HCT116 (cell line): Measurements from ENCODE around the gene ZNF48. TPM values are rescaled to one million over a fixed set of nuclear protein-coding genes. Genes with fewer than 3 reads are reported as not detected.

Source experiments
- ATAC-seq: fragments of 200-7000 bp; cut with Tn5 transposase; 2 replicates; pipeline ENCODE4 v1.9.1; 2020; ENCODE audit warnings: mild to moderate bottlenecking, moderate library complexity
- BruUV-seq: library from RNA; stranded (reverse); fragments of 400-500 nt; replicated peaks from 2 replicates; lab custom pipeline; 2021; lab: Mats Ljungman, UMichigan
- CTCF ChIA-PET: fragments of 300-600 bp; sonication (Branson Sonifier 250); formaldehyde crosslinking; loops from one replicate; lab custom pipeline; 2021; ENCODE audit warnings: antibody characterized with exemption; lab: Charles Lee
- POLR2A ChIA-PET: fragments of 300-600, 350-600 bp; sonication (Branson Sonifier 250); formaldehyde crosslinking; loops from one replicate; lab custom pipeline; 2021; ENCODE audit warnings: antibody characterized with exemption; lab: Charles Lee
- RAD21 ChIA-PET, 2 experiments: fragments of 300-600 bp; sonication (Branson Sonifier 250); formaldehyde crosslinking; loops; one replicate each; lab custom pipeline; 2023; ENCODE audit warnings: low total read pairs in 2 of 2; ENCODE audit not compliant: uncharacterized antibody in 2 of 2, unreplicated experiment in 2 of 2, low non-redundant PET in 1 of 2; lab: Charles Lee
- DNase-seq: peaks from one replicate; pipeline ENCODE4 v3.0.0-alpha.2; 2010; ENCODE audit warnings: low read depth, low spot score
- H2AFZ ChIP-seq: fragments of 200-600 bp; shearing (Covaris generic), sonication (generic); 2 replicates; pipeline ENCODE4 v1.6.1; 2017; ENCODE audit warnings: low read depth, mixed run types, mixed read lengths, antibody characterized with exemption, low read length; ENCODE audit not compliant: poor library complexity, severe bottlenecking
- H3K27ac ChIP-seq: 2 replicates; pipeline ENCODE4 v1.5.1; 2012; ENCODE audit warnings: low read depth, low read length
- H3K27me3 ChIP-seq: fragments of 200-600 bp; sonication (generic); 2 replicates; pipeline ENCODE4 v1.6.1; 2016; ENCODE audit warnings: mixed run types, low read length, mixed read lengths; ENCODE audit not compliant: insufficient read depth
- H3K36me3 ChIP-seq, 2 experiments: fragments of 200-500 bp in 1 of 2; fragments of 200-600 bp in 1 of 2; sonication (Bioruptor generic) in 1 of 2; sonication (generic) in 1 of 2; 2 replicates each; pipeline versions ENCODE4 v1.5.1 to v1.6.1; 2014 to 2016; ENCODE audit warnings: low read length in 2 of 2, inconsistent platforms in 1 of 2, mixed read lengths in 1 of 2, mixed run types in 1 of 2; ENCODE audit not compliant: insufficient read depth in 2 of 2, control insufficient read depth in 1 of 2
- H3K4me1 ChIP-seq, 2 experiments: fragments of 200-600 bp in 1 of 2; sonication (generic) in 1 of 2; 2 replicates each; pipeline versions ENCODE4 v1.5.1 to v1.6.1; 2012 to 2017; ENCODE audit warnings: low read length in 2 of 2, inconsistent platforms in 1 of 2, mild to moderate bottlenecking in 1 of 2, mixed read lengths in 1 of 2, mixed run types in 1 of 2, moderate library complexity in 1 of 2; ENCODE audit not compliant: insufficient read depth in 2 of 2, control insufficient read depth in 1 of 2
- H3K4me2 ChIP-seq: fragments of 200-600 bp; sonication (generic); 2 replicates; pipeline ENCODE4 v1.6.1; 2017; ENCODE audit warnings: mixed run types, low read length, mixed read lengths
- H3K4me3 ChIP-seq, 2 experiments: fragments of 200-600 bp in 1 of 2; sonication (generic) in 1 of 2; replicated peaks in 1 of 2; 2 replicates each; pipeline ENCODE4 v1.5.1; 2011 to 2016; ENCODE audit warnings: low read length in 2 of 2, control low read depth in 1 of 2, low read depth in 1 of 2, mild to moderate bottlenecking in 1 of 2, mixed read lengths in 1 of 2, mixed run types in 1 of 2
- H3K79me2 ChIP-seq: fragments of 200-600 bp; sonication (generic); 2 replicates; pipeline ENCODE4 v1.6.1; 2017; ENCODE audit warnings: mild to moderate bottlenecking, mixed run types, low read length, moderate library complexity, mixed read lengths; ENCODE audit not compliant: insufficient read depth
- H3K9ac ChIP-seq: fragments of 200-600 bp; sonication (generic); 2 replicates; pipeline ENCODE4 v1.6.1; 2016; ENCODE audit warnings: low read length, mixed read lengths
- H3K9me2 ChIP-seq: fragments of 200-600 bp; sonication (generic), shearing (Covaris generic); 2 replicates; pipeline ENCODE4 v1.6.1; 2017; ENCODE audit warnings: mixed run types, mild to moderate bottlenecking, moderate library complexity; ENCODE audit not compliant: insufficient read depth
- H3K9me3 ChIP-seq, 2 experiments: fragments of 200-500 bp in 1 of 2; fragments of 200-600 bp in 1 of 2; sonication (Bioruptor generic) in 1 of 2; sonication (generic) in 1 of 2; 2 replicates each; pipeline ENCODE4 v1.6.1; 2014 to 2017; ENCODE audit warnings: low read length in 2 of 2, mixed read lengths in 2 of 2, inconsistent platforms in 1 of 2, low read depth in 1 of 2, mild to moderate bottlenecking in 1 of 2, mixed run types in 1 of 2, moderate library complexity in 1 of 2; ENCODE audit not compliant: control insufficient read depth in 1 of 2, insufficient read depth in 1 of 2
- H4K20me1 ChIP-seq: fragments of 200-600 bp; sonication (generic), shearing (Covaris generic); 2 replicates; pipeline ENCODE4 v1.6.1; 2017; ENCODE audit warnings: mixed run types, mild to moderate bottlenecking, moderate library complexity; ENCODE audit not compliant: insufficient read depth
- ATF3 ChIP-seq: IDR thresholded peaks from 2 replicates; pipeline ENCODE4 v1.6.1; 2012
- CBX3 ChIP-seq: IDR thresholded peaks from 2 replicates; pipeline ENCODE4 v1.6.1; 2012; ENCODE audit warnings: low read depth
- CTCF ChIP-seq, 3 experiments: fragments of 200-600 bp in 1 of 3; sonication (generic) in 1 of 3; IDR thresholded peaks in 2 of 3; conservative IDR thresholded peaks in 1 of 3; 2 replicates each; pipeline ENCODE4 v1.5.1; 2012 to 2017; ENCODE audit warnings: low read depth in 2 of 3, low read length in 2 of 3, antibody characterized with exemption in 1 of 3, borderline replicate concordance in 1 of 3, control low read depth in 1 of 3, mild to moderate bottlenecking in 1 of 3, mixed read lengths in 1 of 3, mixed run types in 1 of 3, moderate library complexity in 1 of 3; ENCODE audit not compliant: insufficient read depth in 1 of 3
- EGR1 ChIP-seq: IDR thresholded peaks from 2 replicates; pipeline ENCODE4 v1.6.1; 2012; ENCODE audit warnings: low read depth
- ELF1 ChIP-seq: IDR thresholded peaks from 2 replicates; pipeline ENCODE4 v1.6.1; 2012; ENCODE audit warnings: low read depth, borderline replicate concordance
- MAX ChIP-seq: IDR thresholded peaks from 2 replicates; pipeline ENCODE4 v1.6.1; 2012
- REST ChIP-seq: IDR thresholded peaks from 2 replicates; pipeline ENCODE4 v1.6.1; 2012; ENCODE audit warnings: low read depth
- SIN3A ChIP-seq: IDR thresholded peaks from 2 replicates; pipeline ENCODE4 v1.6.1; 2012; ENCODE audit warnings: low read depth
- SP1 ChIP-seq: IDR thresholded peaks from 2 replicates; pipeline ENCODE4 v1.6.1; 2012; ENCODE audit warnings: low read depth
- SRF ChIP-seq: IDR thresholded peaks from 2 replicates; pipeline ENCODE4 v1.6.1; 2012; ENCODE audit warnings: low read depth
- TCF7L2 ChIP-seq: IDR thresholded peaks from 2 replicates; pipeline ENCODE4 v1.7.0; 2011; ENCODE audit warnings: borderline replicate concordance, inconsistent platforms; ENCODE audit not compliant: insufficient read depth, insufficient read length; ENCODE audit errors: extremely low read depth
- YY1 ChIP-seq: IDR thresholded peaks from 2 replicates; pipeline ENCODE4 v1.6.1; 2011; ENCODE audit warnings: low read length, low read depth, moderate library complexity, mild to moderate bottlenecking; ENCODE audit not compliant: insufficient replicate concordance; ENCODE audit errors: extremely low read depth
- ZFX ChIP-seq: fragments of 450-650 bp; IDR thresholded peaks from 2 replicates; pipeline ENCODE4 v1.6.1; 2017
- intact Hi-C: fragments of 100-400 bp; cut with micrococcal nuclease; formaldehyde crosslinking; loops from 2 replicates; pipeline ENCODE4 v1.10.0; 2022
- total RNA-seq: library from RNA; stranded (reverse); gene quantifications from one replicate; pipeline ENCODE4 v1.2.1, GENCODE V29; 2021; ENCODE audit not compliant: unreplicated experiment

ZNF48 gene
- total RNA-seq, 1 experiment from 2014 or later: 17.9 TPM

- no peak for TF ChIP-seq SRF
These were observed 41.6 kb upstream of the ZNF48 start (continued) for GRCh38 chr16:30353438-30354129.

GRCh38 chr16:30354423-30355143 lies 40.6 kb upstream of the ZNF48 start:
- TSS peak; percentile 70 for BruUV-seq
- Histone ChIP-seq H3K9ac (peak overlapping the region; percentile 99), H3K9me2 (no peaks in the 10 kb centered on the region), H4K20me1 (no peaks in the 10 kb centered on the region), H3K4me3 (peak overlapping the region; percentile 86 to 92), H2AFZ (no peak overlapping the region), H3K27me3 (no peaks in the 10 kb centered on the region), H3K36me3 (peaks cover 12 to 55% of the 10 kb centered on the region in 2 experiments; a peak in 2 of 4 replicates), H3K4me2 (peak overlapping the region; percentile 74), H3K4me1 (peaks cover 39 to 54% of the 10 kb centered on the region in 2 experiments), H3K27ac (peak overlapping the region; percentile 92), H3K9me3 (no peaks in the 10 kb centered on the region), H3K79me2 (peaks cover 34% of the 10 kb centered on the region)
- ChIA-PET RAD21 (interaction anchor here (1.0 to 1.2 kb wide), 2 partner anchors 41 to 75 kb away, joined by 3 to 4 read pairs; partner anchors contain the start of genes DCTPP1 (in 1 of the 2) and ZNF48 (in 1 of the 2)), POLR2A (interaction anchor here (2.5 kb wide), 1 partner anchor 16 kb away, joined by 15 read pairs; the partner anchor contains the start of gene TBC1D10B), CTCF (interaction anchor here (0.6 to 2.0 kb wide), 4 partner anchors 10 to 242 kb away, joined by 3 to 10 read pairs (median 6); partner anchors contain the start of gene TBC1D10B)
- DNase-seq (no peak), ATAC-seq (peak; percentile 33)
- TF ChIP-seq YY1: no peak
- TF ChIP-seq TCF7L2: no peak
- no peak for TF ChIP-seq ELF1
- TF ChIP-seq REST: no peak
- peak; percentile 34; the same call in 1 of the 2 replicates for TF ChIP-seq SIN3A
- TF ChIP-seq ZFX: peak; percentile 53; the same call in 1 of the 2 replicates
- no peak for TF ChIP-seq CBX3
- no peak for TF ChIP-seq CTCF (IDR thresholded peaks at IDR 0.05 in 2 of 3, conservative IDR thresholded peaks at IDR 0.05 in 1 of 3; ENCODE audit: borderline replicate concordance in 1 of 3, insufficient read depth in 1 of 3, low read depth in 2 of 3, low read length in 2 of 3)
- TF ChIP-seq MAX: no peak
- no peak for TF ChIP-seq ATF3
- no peak for TF ChIP-seq EGR1
- no peak for TF ChIP-seq SP1
- TF ChIP-seq SRF: no peak
- intact Hi-C loops: loop anchor here (1.0 kb wide), 1 partner anchor 41 kb away; the partner anchor contains the start of gene ZNF48
